MM.1S (cell line): ENCODE data around the gene TAAR2.

ENCODE experiments used
- DNase-seq: peaks from one replicate; pipeline ENCODE4 v3.0.0-alpha.2; 2015
- H2AFZ ChIP-seq: fragments of 300-600 bp; sonication (generic); 2 replicates; pipeline ENCODE4 v1.6.0; 2016; ENCODE audit warnings: antibody characterized with exemption, low read length
- H3F3A ChIP-seq: fragments of 300-600 bp; sonication (generic); 2 replicates; pipeline ENCODE4 v1.6.1; 2016; ENCODE audit warnings: mild to moderate bottlenecking, antibody characterized with exemption, low read length, moderate library complexity, mixed read lengths; ENCODE audit not compliant: insufficient read depth
- H3K27ac ChIP-seq: fragments of 300-600 bp; sonication (generic); 2 replicates; pipeline ENCODE4 v1.5.1; 2016; ENCODE audit warnings: mild to moderate bottlenecking, low read length
- H3K27me3 ChIP-seq: fragments of 300-600 bp; sonication (generic); replicated peaks from 2 replicates; pipeline ENCODE4 v1.6.0; 2016; ENCODE audit warnings: low read length; ENCODE audit not compliant: insufficient read depth
- H3K36me3 ChIP-seq: fragments of 300-600 bp; sonication (generic); replicated peaks from 2 replicates; pipeline ENCODE4 v1.6.1; 2016; ENCODE audit warnings: mild to moderate bottlenecking, low read length, mixed read lengths; ENCODE audit not compliant: insufficient read depth
- H3K4me1 ChIP-seq: fragments of 300-600 bp; sonication (generic); 2 replicates; pipeline ENCODE4 v1.6.1; 2016; ENCODE audit warnings: low read length, mixed read lengths
- H3K4me2 ChIP-seq: fragments of 300-600 bp; sonication (generic); 2 replicates; pipeline ENCODE4 v1.6.0; 2016; ENCODE audit warnings: low read depth, low read length
- H3K4me3 ChIP-seq: fragments of 300-600 bp; sonication (generic); 2 replicates; pipeline ENCODE4 v1.5.1; 2016; ENCODE audit warnings: low read length, mixed read lengths
- H3K79me2 ChIP-seq: fragments of 300-600 bp; sonication (generic); 2 replicates; pipeline ENCODE4 v1.6.1; 2016; ENCODE audit warnings: mixed run types, low read length, mixed read lengths
- H3K9ac ChIP-seq: fragments of 300-600 bp; sonication (generic); 2 replicates; pipeline ENCODE4 v1.6.1; 2016; ENCODE audit warnings: low read length, mixed read lengths
- H3K9me2 ChIP-seq: fragments of 300-600 bp; sonication (generic); replicated peaks from 2 replicates; pipeline ENCODE4 v1.6.1; 2016; ENCODE audit warnings: mild to moderate bottlenecking, low read length, mixed read lengths; ENCODE audit not compliant: insufficient read depth
- H3K9me3 ChIP-seq: fragments of 300-600 bp; sonication (generic); replicated peaks from 2 replicates; pipeline ENCODE4 v1.6.1; 2016; ENCODE audit warnings: mild to moderate bottlenecking, low read length, mixed read lengths; ENCODE audit not compliant: insufficient read depth
- H4K20me1 ChIP-seq: fragments of 300-600 bp; sonication (generic); 2 replicates; pipeline ENCODE4 v1.6.1; 2016; ENCODE audit warnings: mild to moderate bottlenecking, low read length, moderate library complexity, mixed read lengths; ENCODE audit not compliant: insufficient read depth
- CTCF ChIP-seq: fragments of 300-600 bp; sonication (generic); IDR thresholded peaks from 2 replicates; pipeline ENCODE4 v1.5.1; 2016; ENCODE audit warnings: antibody characterized with exemption, low read length, mixed read lengths
- EZH2 ChIP-seq: fragments of 300-600 bp; sonication (generic); optimal IDR thresholded peaks from 2 replicates; pipeline ENCODE3; 2017; ENCODE audit warnings: low read depth, mild to moderate bottlenecking, antibody characterized with exemption, low read length, mixed read lengths
- EZH2phosphoT487 ChIP-seq: fragments of 300-600 bp; sonication (generic); IDR thresholded peaks from 2 replicates; pipeline ENCODE4 v1.6.1; 2018; ENCODE audit warnings: antibody characterized with exemption, low read length

TAAR2 gene

GRCh38 chr6:132590362-132590761, 33.7 kb downstream of the TAAR2 start:
- Histone ChIP-seq H3K4me2 (no peak overlapping the region), H3K79me2 (no peaks in the 10 kb centered on the region), H3F3A (no peaks in the 10 kb centered on the region), H3K9me2 (no peaks in the 10 kb centered on the region), H3K36me3 (no peaks in the 10 kb centered on the region), H3K4me1 (no peaks in the 10 kb centered on the region), H3K4me3 (no peak overlapping the region), H3K27me3 (no peaks in the 10 kb centered on the region), H3K9me3 (no peaks in the 10 kb centered on the region), H3K27ac (no peak overlapping the region), H3K9ac (no peak overlapping the region), H4K20me1 (no peaks in the 10 kb centered on the region), H2AFZ (no peak overlapping the region)
- DNase-seq, result no peak
- no peak for TF ChIP-seq EZH2phosphoT487
- TF ChIP-seq CTCF, result no peak
- no peak for TF ChIP-seq EZH2

- Histone ChIP-seq H2AFZ (no peak within 1 kb of the TSS), H3K9ac (no peak within 1 kb of the TSS), H3K4me3 (no peak within 1 kb of the TSS), H3K9me2 (no peaks in the 10 kb centered on the region), H4K20me1 (no peaks in the 10 kb centered on the region), H3K27ac (no peak within 1 kb of the TSS), H3F3A (no peaks in the 10 kb centered on the region), H3K36me3 (no peaks in the 10 kb centered on the region), H3K4me1 (no peaks in the 10 kb centered on the region), H3K4me2 (no peak within 1 kb of the TSS), H3K79me2 (no peaks in the 10 kb centered on the region), H3K27me3 (no peaks in the 10 kb centered on the region), H3K9me3 (no peaks in the 10 kb centered on the region)
- TF ChIP-seq EZH2, result no peak
- no peak for TF ChIP-seq CTCF
- no peak for TF ChIP-seq EZH2phosphoT487
- no peak for DNase-seq
Measured at GRCh38 chr6:132589454-132589853, 34.6 kb downstream of the TAAR2 start, which contains the start of gene TAAR5. TAAR5 (minus strand) TSS chr6:132589741; CDS start chr6:132589686, 55 bp downstream.

- Histone ChIP-seq H3K4me3 (no peak overlapping the region), H3K36me3 (no peaks in the 10 kb centered on the region), H3K9me3 (no peaks in the 10 kb centered on the region), H3K9me2 (no peaks in the 10 kb centered on the region), H3K27me3 (no peaks in the 10 kb centered on the region), H3K27ac (no peak overlapping the region), H2AFZ (no peak overlapping the region), H3K4me1 (no peaks in the 10 kb centered on the region), H3K9ac (no peak overlapping the region), H3K79me2 (no peaks in the 10 kb centered on the region), H3F3A (no peaks in the 10 kb centered on the region), H3K4me2 (no peak overlapping the region), H4K20me1 (no peaks in the 10 kb centered on the region)
- no peak for DNase-seq
- TF ChIP-seq EZH2, result no peak
- TF ChIP-seq EZH2phosphoT487, result no peak
- no peak for TF ChIP-seq CTCF
Measured at GRCh38 chr6:132587424-132587823, 36.7 kb downstream of the TAAR2 start.
